SIG-M5 treated with dmso at 0.1 percent for 504 hours (cell line): ENCODE data around the gene CACNG6.
"Not testable (repeated sequence)": the region's sequence is repeated elsewhere in the genome, so short reads cannot be mapped to it uniquely, and the experiment has no call there.

Experiments used
- DNase-seq: peaks from one replicate; lab custom pipeline; 2025; ENCODE audit not compliant: unreplicated experiment; lab: John Stamatoyannopoulos, UW

Gene CACNG6

GRCh38 chr19:53991224-53992113 is at the start of gene CACNG6:
CACNG6 (plus strand) TSS chr19:53991637; CDS start chr19:53992878, 1,241 bp downstream.
- DNase-seq, result no peak

GRCh38 chr19:53942001-53942786 is 49.2 kb upstream of the CACNG6 start:
- no peak for DNase-seq

GRCh38 chr19:53944416-53944815 is 47.0 kb upstream of the CACNG6 start:
- no peak for DNase-seq

- DNase-seq, result no peak
Measured at GRCh38 chr19:53944933-53945332, 46.5 kb upstream of the CACNG6 start.

GRCh38 chr19:53945441-53945840 is 46.0 kb upstream of the CACNG6 start:
- DNase-seq, result no peak

- DNase-seq, result no peak
Measured at GRCh38 chr19:53945998-53946397, 45.4 kb upstream of the CACNG6 start.

GRCh38 chr19:53947624-53948023 is 43.8 kb upstream of the CACNG6 start:
- DNase-seq, result no peak

GRCh38 chr19:53948611-53949010 is 42.8 kb upstream of the CACNG6 start:
- DNase-seq, result not testable (repeated sequence)

- no peak for DNase-seq
Measured at GRCh38 chr19:53951436-53951835, 40.0 kb upstream of the CACNG6 start.

- no peak for DNase-seq
Measured at GRCh38 chr19:53951947-53952346, 39.5 kb upstream of the CACNG6 start.

GRCh38 chr19:53953383-53953782 is 38.1 kb upstream of the CACNG6 start:
- no peak for DNase-seq

- no peak for DNase-seq
Measured at GRCh38 chr19:53957448-53958167, 33.8 kb upstream of the CACNG6 start.

GRCh38 chr19:53958168-53958571 is 33.3 kb upstream of the CACNG6 start:
- DNase-seq, result no peak

- DNase-seq, result no peak
Measured at GRCh38 chr19:53958823-53959757, 32.3 kb upstream of the CACNG6 start.

- DNase-seq, result no peak
Measured at GRCh38 chr19:53960187-53960586, 31.2 kb upstream of the CACNG6 start.

GRCh38 chr19:53960886-53961285 is 30.6 kb upstream of the CACNG6 start:
- no peak for DNase-seq

- DNase-seq, result no peak
Measured at GRCh38 chr19:53961523-53962356, 29.7 kb upstream of the CACNG6 start.

- DNase-seq, result no peak
Measured at GRCh38 chr19:53962887-53963431, 28.5 kb upstream of the CACNG6 start, which contains the start of gene CACNG8. CACNG8 (plus strand) TSS chr19:53962937.

- DNase-seq, result no peak
Measured at GRCh38 chr19:53965091-53965490, 26.3 kb upstream of the CACNG6 start.
